22Rv1 (cell line): Measurements from ENCODE around the gene MANF.

Source experiments
- ZFX ChIP-seq: fragments of 450-650 bp; IDR thresholded peaks from 2 replicates; pipeline ENCODE4 v1.6.1; 2017; ENCODE audit warnings: antibody characterized with exemption, borderline replicate concordance
- TF ChIP-seq, protein P1 (sequence below): fragments of 450-650 bp; IDR thresholded peaks from 2 replicates; pipeline ENCODE4 v1.5.1; 2017; ENCODE audit warnings: mild to moderate bottlenecking

DNA sequence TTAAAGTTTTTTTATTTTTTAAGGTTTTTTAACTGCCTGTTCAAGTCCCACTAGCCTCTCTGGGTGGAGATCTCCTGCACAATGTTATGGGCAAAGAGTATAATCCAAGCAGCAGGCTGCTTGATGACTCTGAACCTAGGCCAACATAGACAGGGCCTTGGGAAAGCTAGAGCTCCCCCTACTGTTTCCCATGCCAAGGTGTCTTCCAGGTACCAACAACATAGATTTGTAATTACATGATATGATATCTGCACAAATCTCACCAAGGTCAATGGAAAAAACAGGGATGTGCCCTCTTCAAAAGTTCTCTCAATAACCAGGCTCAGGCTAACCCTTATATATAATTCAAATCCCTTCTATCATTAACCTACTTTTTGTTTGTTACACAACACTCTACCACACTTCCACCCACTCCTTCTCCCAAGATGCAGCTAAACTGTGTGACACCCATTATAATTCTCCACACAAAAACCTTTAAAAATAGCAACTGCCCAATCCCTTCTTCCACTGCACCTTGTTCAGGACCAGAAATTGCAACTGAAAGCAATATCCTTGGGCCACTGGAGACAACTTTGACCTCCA, 49.7 kb downstream of the MANF start:
- TF ChIP-seq, protein P1, sequence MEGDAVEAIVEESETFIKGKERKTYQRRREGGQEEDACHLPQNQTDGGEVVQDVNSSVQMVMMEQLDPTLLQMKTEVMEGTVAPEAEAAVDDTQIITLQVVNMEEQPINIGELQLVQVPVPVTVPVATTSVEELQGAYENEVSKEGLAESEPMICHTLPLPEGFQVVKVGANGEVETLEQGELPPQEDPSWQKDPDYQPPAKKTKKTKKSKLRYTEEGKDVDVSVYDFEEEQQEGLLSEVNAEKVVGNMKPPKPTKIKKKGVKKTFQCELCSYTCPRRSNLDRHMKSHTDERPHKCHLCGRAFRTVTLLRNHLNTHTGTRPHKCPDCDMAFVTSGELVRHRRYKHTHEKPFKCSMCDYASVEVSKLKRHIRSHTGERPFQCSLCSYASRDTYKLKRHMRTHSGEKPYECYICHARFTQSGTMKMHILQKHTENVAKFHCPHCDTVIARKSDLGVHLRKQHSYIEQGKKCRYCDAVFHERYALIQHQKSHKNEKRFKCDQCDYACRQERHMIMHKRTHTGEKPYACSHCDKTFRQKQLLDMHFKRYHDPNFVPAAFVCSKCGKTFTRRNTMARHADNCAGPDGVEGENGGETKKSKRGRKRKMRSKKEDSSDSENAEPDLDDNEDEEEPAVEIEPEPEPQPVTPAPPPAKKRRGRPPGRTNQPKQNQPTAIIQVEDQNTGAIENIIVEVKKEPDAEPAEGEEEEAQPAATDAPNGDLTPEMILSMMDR, result peak; percentile 95
- no peak for TF ChIP-seq ZFX
